Middle frontal gyrus (tissue), 1 donor: ENCODE measurements around the gene FOXN4.
"Not testable (repeated sequence)": the region's sequence is repeated elsewhere in the genome, so short reads cannot be mapped to it uniquely, and the experiment has no call there.

Experiments used
- DNase-seq: peaks from one replicate; pipeline ENCODE4 v3.0.0-alpha.2; 2015; ENCODE audit warnings: low spot score; ENCODE audit errors: extremely low spot score

Gene FOXN4

DNA sequence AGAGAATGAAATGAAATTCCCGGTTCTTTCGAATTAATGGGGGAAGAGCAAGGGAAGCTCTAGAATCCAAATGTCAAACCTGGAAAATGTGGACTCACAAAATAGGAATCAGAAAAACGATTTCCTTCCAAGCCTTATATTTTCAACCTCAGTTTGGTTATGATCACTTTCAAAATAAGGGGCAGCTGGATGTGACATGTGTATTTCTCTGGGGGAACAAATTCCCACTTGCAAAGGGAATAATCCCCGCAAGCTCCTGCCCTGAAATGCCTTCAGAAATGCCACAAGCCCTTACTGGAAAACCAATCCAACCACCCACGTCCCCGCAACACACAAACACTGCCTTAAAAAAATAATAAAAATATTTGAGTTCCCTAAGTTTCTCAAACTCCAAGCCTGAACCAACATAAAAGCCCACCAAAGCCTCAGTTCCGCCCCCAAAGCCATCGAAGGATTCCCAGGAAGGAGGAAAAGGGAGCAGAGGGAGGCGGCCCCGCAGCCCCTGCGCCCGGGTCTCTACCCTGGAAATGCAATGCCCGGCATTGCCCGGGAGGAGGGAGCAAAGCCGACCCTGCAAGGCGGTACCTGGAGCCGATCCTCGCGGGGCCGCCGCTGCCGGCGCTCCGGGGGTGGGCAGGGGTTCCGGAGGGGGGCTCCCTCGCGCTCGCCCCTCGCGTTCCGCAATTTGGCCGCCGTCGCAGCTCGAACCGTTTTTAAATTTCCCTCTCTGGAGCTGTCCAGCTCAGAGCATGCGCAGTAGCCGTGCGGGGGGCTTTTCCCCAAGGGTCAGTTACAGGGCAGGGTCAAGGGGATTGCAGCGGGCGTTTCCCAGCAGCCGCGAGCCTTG, at the start of gene FOXN4:
Gene FOXN4 (minus strand): TSS at position 751 of the 847 bp plus-strand sequence. CDS start 963 bp downstream, outside the sequence.
- no peak for DNase-seq

- DNase-seq: no peak
Measured at GRCh38 chr12:109358154-109358869, 49.2 kb upstream of the FOXN4 start.

DNA sequence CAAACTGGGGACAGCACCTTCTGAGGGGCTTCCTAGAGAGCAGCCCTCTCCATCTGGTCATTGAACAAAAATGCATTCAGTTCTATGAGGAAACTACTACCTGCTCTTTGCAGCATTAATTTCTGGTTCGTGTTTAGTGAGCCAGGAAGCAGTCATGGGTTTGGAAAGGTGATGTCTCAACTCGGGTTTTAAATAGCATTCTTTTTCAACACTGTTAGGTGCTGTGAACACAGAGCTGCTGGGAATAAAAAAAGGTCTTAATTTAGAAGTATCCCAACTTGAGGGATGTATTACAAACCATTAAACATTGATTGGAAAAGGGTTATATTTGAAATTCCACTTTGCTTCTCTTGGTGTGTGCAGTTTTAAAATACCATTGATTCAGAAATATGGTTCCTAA, 47.9 kb upstream of the FOXN4 start:
- no peak for DNase-seq

DNA sequence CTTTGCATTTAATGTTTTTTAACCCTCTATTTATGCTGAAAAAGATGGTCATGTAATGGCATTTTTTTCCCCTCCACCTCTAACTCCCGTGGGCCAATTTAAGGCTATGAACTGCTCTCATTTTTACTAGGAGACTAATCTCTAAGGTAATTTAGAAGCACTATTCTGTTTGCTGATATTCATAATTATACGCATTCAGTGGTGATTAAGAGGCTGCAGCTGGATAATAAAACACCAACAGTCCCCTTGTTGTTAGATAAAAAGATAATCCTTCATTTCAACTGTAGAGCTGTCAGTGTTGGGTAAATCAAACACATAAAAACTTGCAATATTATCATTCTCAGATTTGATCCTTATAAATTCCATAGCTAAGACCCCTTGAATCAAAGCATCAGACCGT, 47.5 kb upstream of the FOXN4 start:
- DNase-seq: no peak

- DNase-seq: no peak
Measured at GRCh38 chr12:109352184-109352583, 43.1 kb upstream of the FOXN4 start.

DNA sequence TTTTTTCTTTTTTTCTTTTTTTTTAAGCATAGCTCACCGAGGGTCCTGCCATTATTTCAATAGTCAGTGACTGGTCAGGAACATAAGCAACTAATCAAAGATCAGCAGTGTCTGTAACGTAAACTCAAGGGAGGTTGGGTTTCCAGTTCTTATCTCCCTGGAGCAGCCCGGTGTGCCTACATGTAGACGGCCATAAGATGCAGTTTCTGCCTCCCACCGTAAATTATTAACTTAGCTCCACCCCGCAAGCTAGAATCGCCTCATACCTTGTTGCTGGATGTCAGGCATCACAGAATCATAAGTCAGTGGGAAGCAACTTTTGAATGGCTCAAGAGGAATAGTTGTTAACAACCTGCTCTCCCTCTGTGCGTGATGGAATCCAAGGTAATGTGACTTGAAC, 38.5 kb upstream of the FOXN4 start, which contains the start of gene MYO1H:
Gene MYO1H (plus strand): TSS at position 312 of the 400 bp plus-strand sequence. CDS start 61 bp downstream, at position 373.
- DNase-seq: no peak

DNA sequence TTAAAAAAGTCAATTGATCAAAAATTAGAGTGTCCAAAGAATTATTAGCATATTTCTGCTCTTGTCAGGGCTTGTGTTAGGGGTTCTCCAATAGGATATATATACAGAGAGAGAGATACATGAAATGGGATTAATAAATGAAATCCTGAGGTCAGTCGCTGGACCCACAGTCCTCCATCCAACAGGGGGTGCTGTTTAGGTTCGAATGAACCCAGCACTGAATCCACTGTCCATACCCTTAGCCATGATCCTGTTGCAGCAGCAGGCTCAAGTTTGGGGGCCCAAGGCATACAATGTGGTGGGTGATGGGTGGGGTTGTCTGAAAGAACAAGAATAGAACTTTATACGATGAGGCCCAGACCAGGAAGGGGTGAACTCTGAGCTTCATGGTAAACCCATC, 37.8 kb upstream of the FOXN4 start:
- DNase-seq: no peak

DNA sequence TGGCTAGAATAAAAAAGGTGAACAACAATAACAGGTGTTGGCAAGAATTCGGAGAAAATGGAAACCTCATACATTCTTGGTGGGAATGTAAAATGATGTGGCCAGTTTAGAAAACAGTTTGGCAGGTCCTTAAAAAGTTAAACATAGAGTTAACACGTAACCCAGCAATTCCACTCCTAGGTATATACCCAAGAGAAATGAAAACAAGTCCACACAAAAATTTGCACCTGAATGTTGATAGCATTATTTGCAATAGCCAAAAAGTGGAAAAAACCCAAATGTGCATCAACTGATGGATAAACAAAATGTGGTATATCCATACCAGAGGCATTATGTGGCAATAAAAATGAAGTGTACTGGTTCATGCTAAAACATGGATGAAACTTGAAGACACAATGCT, 36.3 kb upstream of the FOXN4 start:
- DNase-seq: no peak

- no peak for DNase-seq
Measured at GRCh38 chr12:109343677-109344076, 34.6 kb upstream of the FOXN4 start.

GRCh38 chr12:109336593-109336992, 27.5 kb upstream of the FOXN4 start:
- no peak for DNase-seq

DNA sequence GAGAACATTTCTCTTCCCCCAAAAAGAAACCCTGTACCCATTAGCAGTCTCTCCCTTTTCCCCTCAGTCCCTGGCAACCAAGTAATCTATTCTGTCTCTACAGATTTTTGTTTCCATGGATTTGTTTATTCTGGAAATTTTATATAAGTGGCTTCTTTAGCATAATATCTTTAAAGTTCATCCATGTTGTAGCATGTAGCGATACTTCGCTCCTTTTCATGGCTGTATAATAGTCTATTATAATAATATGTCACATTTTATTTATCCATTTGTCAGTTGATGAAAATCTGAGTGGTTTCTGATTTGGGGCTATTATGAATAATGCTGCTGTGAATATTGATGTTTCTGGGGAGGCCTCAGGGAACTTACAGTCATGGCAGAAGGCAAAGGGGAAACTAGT, 25.8 kb upstream of the FOXN4 start:
- DNase-seq: no peak

DNA sequence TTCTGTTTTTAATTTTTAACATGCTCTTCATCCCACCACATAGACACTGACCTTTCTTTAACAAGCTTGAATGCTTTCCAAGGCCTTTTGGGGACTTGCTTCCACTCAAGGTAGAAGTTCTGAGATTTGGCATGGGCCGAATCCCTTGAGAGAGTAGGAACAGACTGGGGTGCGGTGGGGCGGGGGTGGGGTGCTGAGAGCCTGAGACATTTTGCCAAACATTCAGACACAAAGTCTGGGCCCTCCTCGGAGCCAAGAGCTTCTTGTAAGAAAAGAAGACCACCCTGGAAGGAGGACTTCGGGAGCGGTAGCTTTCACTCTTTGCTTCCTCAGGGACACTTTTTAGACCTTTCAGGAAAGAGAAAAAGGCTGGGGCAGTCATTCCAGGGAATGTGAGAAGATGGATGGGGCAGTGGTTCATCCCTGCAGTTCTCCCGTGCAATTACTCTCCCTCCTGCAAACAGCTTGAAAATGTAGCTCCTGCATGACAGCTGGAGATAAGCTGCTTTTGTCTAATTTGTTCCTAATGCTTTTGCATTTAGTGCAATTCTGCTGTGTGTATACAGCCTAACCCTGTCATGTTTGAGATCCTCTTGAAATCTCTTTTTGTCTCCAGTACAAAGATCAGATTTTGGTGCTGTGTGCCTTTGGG, 22.3 kb upstream of the FOXN4 start:
- DNase-seq: no peak

GRCh38 chr12:109330282-109331230, 21.5 kb upstream of the FOXN4 start:
- no peak for DNase-seq

- no peak for DNase-seq
Measured at GRCh38 chr12:109329686-109330085, 20.6 kb upstream of the FOXN4 start.

DNA sequence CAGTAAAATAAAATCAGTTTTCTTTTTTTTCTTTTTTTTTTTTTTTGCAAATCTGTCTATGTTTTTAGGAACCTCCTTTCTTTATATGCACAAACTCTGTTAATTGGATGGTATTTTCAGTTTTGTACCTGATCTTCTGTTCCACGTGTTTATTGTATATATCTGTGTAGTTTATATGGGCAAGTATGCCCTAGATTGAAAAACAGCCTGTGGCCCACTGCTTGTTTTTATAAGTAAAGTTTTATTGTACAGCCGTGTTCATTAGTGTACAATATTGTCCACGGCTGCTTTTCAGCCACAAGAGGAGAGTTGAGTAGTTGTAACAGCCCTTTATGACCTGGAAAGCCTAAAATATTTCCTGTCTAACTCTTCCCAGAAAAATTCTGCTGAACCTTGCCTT, 19.9 kb upstream of the FOXN4 start:
- no peak for DNase-seq

DNA sequence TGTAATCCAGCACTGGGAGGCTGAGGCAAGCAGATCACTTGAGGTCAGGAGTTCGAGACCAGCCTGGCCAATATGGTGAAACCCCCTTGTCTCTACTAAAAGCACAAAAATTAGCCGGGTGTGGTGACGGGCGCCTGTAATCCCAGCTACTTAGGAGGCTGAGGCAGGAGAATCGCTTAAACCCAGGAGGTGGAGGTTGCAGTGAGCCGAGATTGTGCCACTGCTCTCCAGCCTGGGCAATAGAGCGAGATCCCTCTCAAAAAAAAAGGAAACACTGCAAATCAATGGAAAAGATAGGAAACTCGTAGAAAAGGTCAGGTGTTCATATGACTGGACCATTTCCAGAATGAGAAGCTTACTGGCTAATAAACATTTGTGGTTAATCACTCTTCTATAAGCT, 12.2 kb upstream of the FOXN4 start:
- not testable (repeated sequence) for DNase-seq

GRCh38 chr12:109310247-109311125, 1.4 kb upstream of the FOXN4 start:
- DNase-seq: no peak

DNA sequence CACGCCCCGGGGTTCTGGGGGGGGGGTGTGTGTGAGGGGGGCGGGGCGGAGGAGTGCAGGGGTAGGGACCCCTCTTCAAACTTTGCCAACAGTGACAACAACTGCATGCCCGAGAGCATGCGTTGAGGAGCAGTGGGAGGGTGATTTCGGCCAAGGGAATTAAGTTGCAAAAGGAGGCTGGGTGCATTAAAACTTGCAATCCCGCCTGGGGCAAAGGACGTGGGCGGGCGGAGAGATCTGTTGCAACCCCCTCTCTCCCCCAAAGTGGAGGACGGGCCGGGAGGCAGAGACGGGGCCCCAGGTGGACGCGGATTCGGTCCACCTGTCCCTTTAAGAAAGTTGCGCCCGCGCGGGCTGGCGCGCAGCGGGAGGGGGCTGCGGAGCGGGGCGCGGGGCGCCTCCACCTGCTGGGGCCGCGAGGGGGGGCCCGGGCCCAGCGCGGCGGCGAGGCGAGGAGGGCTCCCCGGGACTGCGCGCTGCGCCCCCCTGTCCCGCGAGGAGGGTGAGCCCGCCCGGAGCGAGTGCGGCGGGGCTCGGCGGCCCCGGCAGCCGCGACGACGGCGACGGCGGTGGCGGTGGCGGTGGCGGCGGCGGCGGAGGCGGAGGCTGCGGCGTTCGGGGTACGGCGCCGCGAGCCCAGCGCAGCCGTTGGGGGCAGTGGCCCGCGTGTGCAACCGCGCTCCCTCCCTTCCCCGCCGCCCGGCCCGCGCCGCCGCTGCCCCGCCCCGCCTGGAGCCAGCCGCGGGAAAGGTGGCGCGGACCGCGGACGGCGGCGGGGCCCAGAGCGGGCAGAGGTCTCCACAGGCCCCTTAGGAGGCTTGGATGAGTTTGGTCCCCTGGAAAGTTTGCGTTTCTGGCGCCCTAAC, 530 bp upstream of the FOXN4 start:
- no peak for DNase-seq

DNA sequence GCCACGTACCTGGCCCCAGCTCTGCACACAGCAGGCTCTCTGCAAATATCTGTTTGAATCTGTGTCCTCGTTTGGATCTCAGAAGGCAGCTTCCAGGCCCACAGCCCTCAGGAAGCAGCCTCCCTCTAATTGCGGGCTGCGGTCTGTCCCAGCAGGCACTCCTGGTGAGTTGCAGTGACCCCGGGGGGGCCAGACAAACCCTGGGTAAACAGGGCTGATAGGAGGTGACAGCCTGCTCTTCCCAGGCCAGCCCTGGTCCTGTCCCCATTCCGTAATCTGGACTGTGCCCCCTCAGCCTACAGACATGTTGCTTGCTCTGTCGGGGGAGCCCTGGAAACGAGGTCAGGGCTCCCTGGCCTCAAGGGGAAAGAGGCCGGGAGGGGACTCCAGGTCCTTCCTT, 2.0 kb downstream of the FOXN4 start:
- no peak for DNase-seq
